GM12878 (cell line): ENCODE results near the gene IGIP. TPM values are rescaled to one million over a fixed set of nuclear protein-coding genes. Genes with fewer than 3 reads are reported as not detected.

Source experiments
- BCL11A ChIP-seq: IDR thresholded peaks from 2 replicates; pipeline ENCODE4 v1.6.1; 2011; ENCODE audit warnings: low read depth, low read length
- BHLHE40 ChIP-seq, 2 experiments: fragments of 450-650 bp in 1 of 2; IDR thresholded peaks; 2 replicates each; pipeline ENCODE4 v1.6.1; 2011 to 2017; ENCODE audit warnings: low read depth in 2 of 2, borderline replicate concordance in 1 of 2, improper control_type of control experiment in 1 of 2, low read length in 1 of 2, mild to moderate bottlenecking in 1 of 2
- CEBPB ChIP-seq, 2 experiments: fragments of 150-350 bp in 1 of 2; IDR thresholded peaks; 2 replicates each; pipeline ENCODE4 v1.6.1; 2012 to 2014; ENCODE audit warnings: low read depth in 2 of 2, low read length in 2 of 2, borderline replicate concordance in 1 of 2, inconsistent platforms in 1 of 2
- CHD4 ChIP-seq: fragments of 200-600 bp; sonication (generic); IDR thresholded peaks from 2 replicates; pipeline ENCODE4 v1.6.1; 2016; ENCODE audit warnings: mild to moderate bottlenecking
- DPF2 ChIP-seq: fragments of 450-650 bp; IDR thresholded peaks from 2 replicates; pipeline ENCODE4 v1.6.1; 2017; ENCODE audit warnings: mild to moderate bottlenecking
- EED ChIP-seq: sonication (generic); IDR thresholded peaks from 2 replicates; pipeline ENCODE4 v1.6.1; 2016; ENCODE audit warnings: antibody characterized with exemption, low read depth
- EP300 ChIP-seq, 2 experiments: fragments of 150-350 bp in 1 of 2; IDR thresholded peaks; 2 replicates each; pipeline ENCODE4 v1.6.1; 2011 to 2012; ENCODE audit warnings: low read depth in 2 of 2, low read length in 2 of 2, borderline replicate concordance in 1 of 2, improper control_type of control experiment in 1 of 2, inconsistent platforms in 1 of 2; ENCODE audit not compliant: control insufficient read depth in 1 of 2
- ESRRA ChIP-seq: IDR thresholded peaks from 2 replicates; pipeline ENCODE4 v1.6.1; 2012; ENCODE audit warnings: mild to moderate bottlenecking, low read length, improper control_type of control experiment
- EZH2 ChIP-seq: IDR thresholded peaks from 2 replicates; pipeline ENCODE4 v1.6.1; 2012; ENCODE audit warnings: low read depth, mild to moderate bottlenecking, control low read depth, inconsistent platforms, low read length, borderline replicate concordance; ENCODE audit not compliant: control insufficient read depth
- HCFC1 ChIP-seq: fragments of 150-350 bp; IDR thresholded peaks from 2 replicates; pipeline ENCODE4 v1.6.1; 2014; ENCODE audit warnings: low read length
- IRF4 ChIP-seq: IDR thresholded peaks from 2 replicates; pipeline ENCODE4 v1.6.1; 2011; ENCODE audit warnings: low read depth, low read length
- IRF5 ChIP-seq: fragments of 450-650 bp; IDR thresholded peaks from 2 replicates; pipeline ENCODE4 v1.6.1; 2017; ENCODE audit warnings: borderline replicate concordance
- KDM1A ChIP-seq: fragments of 200-600 bp; sonication (generic); IDR thresholded peaks from 2 replicates; pipeline ENCODE4 v1.6.1; 2016; ENCODE audit warnings: borderline replicate concordance
- LARP7 ChIP-seq: fragments of 450-650 bp; IDR thresholded peaks from 2 replicates; pipeline ENCODE4 v1.6.1; 2017; ENCODE audit warnings: mild to moderate bottlenecking
- MEF2A ChIP-seq: IDR thresholded peaks from 2 replicates; pipeline ENCODE4 v1.6.1; 2011; ENCODE audit warnings: low read depth, mild to moderate bottlenecking, low read length, moderate library complexity; ENCODE audit not compliant: insufficient read depth
- MTA3 ChIP-seq: IDR thresholded peaks from 2 replicates; pipeline ENCODE4 v1.6.1; 2012; ENCODE audit warnings: low read length, inconsistent platforms, borderline replicate concordance
- NR2F1 ChIP-seq: fragments of 450-650 bp; conservative IDR thresholded peaks from 2 replicates; pipeline ENCODE4 v1.6.1; 2017; ENCODE audit warnings: mild to moderate bottlenecking
- NRF1 ChIP-seq: conservative IDR thresholded peaks from 2 replicates; pipeline ENCODE4 v1.6.1; 2011; ENCODE audit warnings: mild to moderate bottlenecking, low read depth, low read length, improper control_type of control experiment
- PAX5 ChIP-seq: IDR thresholded peaks from 2 replicates; pipeline ENCODE4 v1.6.1; 2011; ENCODE audit warnings: low read depth, low read length, borderline replicate concordance
- POLR2AphosphoS5 ChIP-seq: IDR thresholded peaks from 2 replicates; pipeline ENCODE4 v1.6.1; 2011; ENCODE audit warnings: mild to moderate bottlenecking, low read length, inconsistent platforms
- RELB ChIP-seq: fragments of 450-650 bp; IDR thresholded peaks from 2 replicates; pipeline ENCODE4 v1.6.1; 2017; ENCODE audit warnings: low read depth, mild to moderate bottlenecking, moderate library complexity
- SMARCA5 ChIP-seq: fragments of 450-650 bp; IDR thresholded peaks from 2 replicates; pipeline ENCODE4 v1.6.1; 2017; ENCODE audit warnings: mild to moderate bottlenecking
- SP1 ChIP-seq: IDR thresholded peaks from one replicate; pipeline ENCODE4 v1.6.1; 2011; ENCODE audit warnings: low read depth, low read length
- SREBF1 ChIP-seq: IDR thresholded peaks from 2 replicates; pipeline ENCODE4 v1.6.1; 2012; ENCODE audit warnings: mild to moderate bottlenecking, low read length
- WRNIP1 ChIP-seq: IDR thresholded peaks from 2 replicates; pipeline ENCODE4 v1.6.1; 2011; ENCODE audit warnings: low read depth, low read length, improper control_type of control experiment, borderline replicate concordance
- YY1 ChIP-seq: IDR thresholded peaks from 2 replicates; pipeline ENCODE4 v1.6.1; 2011; ENCODE audit warnings: low read depth, mild to moderate bottlenecking, low read length
- ZBTB33 ChIP-seq: fragments of 450-650 bp; IDR thresholded peaks from 2 replicates; pipeline ENCODE4 v1.6.1; 2017; ENCODE audit warnings: mild to moderate bottlenecking
- ZNF384 ChIP-seq: IDR thresholded peaks from 2 replicates; pipeline ENCODE4 v1.6.1; 2012; ENCODE audit warnings: low read depth, mild to moderate bottlenecking, low read length, improper control_type of control experiment, borderline replicate concordance
- polyA plus RNA-seq, 11 experiments: library from polyadenylated mRNA; depleted of rRNA in 4 of 11; unstranded in 6 of 11; stranded (reverse) in 5 of 11; fragments of >200 nt; fragmentation: Nextera tagmentation in 4 of 11; fragmentation: Illumina TruSeq in 1 of 11; extraction: Ambion mirVana in 4 of 11; extraction: Trizol in 1 of 11; gene quantifications; 1 replicate in 1 of 11; 2 replicates in 10 of 11; pipeline versions ENCODE4 v1.2.1 to v1.2.3, GENCODE V29; 2011 to 2016; ENCODE audit warnings: inconsistent platforms in 2 of 11, missing spikeins in 2 of 11, low read depth in 1 of 11
- total RNA-seq, 4 experiments: library from RNA; depleted of rRNA in 3 of 4; stranded (reverse); fragments of >200 nt in 3 of 4; fragmentation: Illumina TruSeq in 1 of 4; extraction: Trizol in 1 of 4; gene quantifications; 2 replicates each; pipeline versions ENCODE4 v1.2.1 to v1.2.3, GENCODE V29; 2013 to 2021

IGIP gene
- total and polyA plus RNA-seq, 10 of the 15 experiments (the other 5 are each of a cell fraction or from before 2014, with no cell fraction given) = 0.58 to 3.3 (median 1.9) TPM

- TF ChIP-seq ZBTB33 (no peak), RELB (peak; percentile 45), ZNF384 (no peak), KDM1A (no peak), MTA3 (no peak), EED (peak; percentile 70), EZH2 (no peak), NR2F1 (peak; percentile 56), CHD4 (no peak), SREBF1 (no peak), HCFC1 (peak; percentile 32; the same call in 1 of the 2 replicates), BCL11A (no peak), SP1 (no peak), EP300 (IDR thresholded peaks at IDR 0.05; ENCODE audit: borderline replicate concordance in 1 of 2, control insufficient read depth in 1 of 2, low read depth in 2 of 2, low read length in 2 of 2) (0 out of 4 replicates have a peak, but pooled peaks of 1 of the 2 experiments have one; percentile 16), DPF2 (no peak; the same call in 1 of the 2 replicates), MEF2A (no peak), SMARCA5 (no peak; the same call in 1 of the 2 replicates), CEBPB (IDR thresholded peaks at IDR 0.05; ENCODE audit: borderline replicate concordance in 1 of 2, low read depth in 2 of 2, low read length in 2 of 2) (no peak), WRNIP1 (no peak), ESRRA (no peak), PAX5 (no peak), POLR2AphosphoS5 (no peak), IRF5 (no peak), LARP7 (no peak; the same call in none of the 2 replicates), BHLHE40 (IDR thresholded peaks at IDR 0.05; ENCODE audit: borderline replicate concordance in 1 of 2, low read depth in 2 of 2, low read length in 1 of 2) (no peak), YY1 (0 out of 2 replicates have a peak, but pooled peaks have one; percentile 34), NRF1 (no peak), IRF4 (no peak)
These were observed 49.8 kb downstream of the IGIP start (continued) for GRCh38 chr5:140175367-140176030.
